GM21360 (cell line): Measurements from ENCODE around the gene SMIM35.
"Not testable (repeated sequence)": the region's sequence is repeated elsewhere in the genome, so short reads cannot be mapped to it uniquely, and the experiment has no call there.

ENCODE experiments used
- ATAC-seq: cut with Tn5 transposase; IDR thresholded peaks from one replicate; pipeline ENCODE4 v1.9.1; 2021; ENCODE audit warnings: mild to moderate bottlenecking, moderate library complexity; ENCODE audit not compliant: unreplicated experiment

Gene SMIM35

DNA sequence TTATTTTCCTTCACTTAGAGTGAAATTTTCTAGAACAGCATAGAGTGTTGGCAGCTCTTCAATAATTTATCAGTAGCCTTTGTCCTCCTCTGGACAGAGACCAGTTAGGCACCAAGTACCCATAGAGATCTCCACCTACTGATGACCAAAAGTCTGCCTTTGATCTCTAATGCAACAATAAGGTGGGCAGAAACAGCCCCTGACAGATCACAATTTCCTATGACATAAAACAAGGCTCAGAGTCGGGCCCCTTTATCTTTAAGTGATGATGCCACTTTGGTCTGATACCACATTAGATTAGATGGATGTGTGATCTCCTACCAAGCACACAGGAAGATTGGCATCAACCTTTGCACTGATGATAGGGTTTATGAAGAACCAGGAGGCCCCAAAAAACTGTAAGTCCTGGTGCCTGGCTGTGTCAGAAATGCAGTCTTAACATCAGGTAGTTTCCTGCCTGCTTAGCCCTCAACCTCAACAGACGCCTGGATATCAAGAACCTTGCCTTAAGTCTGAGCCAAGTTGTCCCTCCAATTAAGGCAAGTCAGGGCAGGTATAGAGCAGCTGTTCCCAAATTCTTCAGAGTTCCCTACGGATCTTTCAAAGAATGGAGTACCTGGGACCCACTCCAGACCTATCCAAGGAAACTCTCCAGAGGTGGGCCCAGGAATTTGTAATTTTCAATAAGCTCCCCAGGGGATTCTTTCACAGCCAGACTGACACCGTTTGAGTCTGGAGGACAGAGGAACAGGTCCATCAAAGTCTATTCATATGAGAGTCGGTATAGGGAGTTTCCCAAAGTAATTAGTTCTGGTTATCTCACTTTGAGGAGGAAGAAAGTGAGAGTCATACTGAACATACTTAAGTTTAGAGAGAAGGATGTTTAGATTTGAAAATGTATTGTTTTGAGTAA, 40.5 kb downstream of the SMIM35 start:
- no peak for ATAC-seq

DNA sequence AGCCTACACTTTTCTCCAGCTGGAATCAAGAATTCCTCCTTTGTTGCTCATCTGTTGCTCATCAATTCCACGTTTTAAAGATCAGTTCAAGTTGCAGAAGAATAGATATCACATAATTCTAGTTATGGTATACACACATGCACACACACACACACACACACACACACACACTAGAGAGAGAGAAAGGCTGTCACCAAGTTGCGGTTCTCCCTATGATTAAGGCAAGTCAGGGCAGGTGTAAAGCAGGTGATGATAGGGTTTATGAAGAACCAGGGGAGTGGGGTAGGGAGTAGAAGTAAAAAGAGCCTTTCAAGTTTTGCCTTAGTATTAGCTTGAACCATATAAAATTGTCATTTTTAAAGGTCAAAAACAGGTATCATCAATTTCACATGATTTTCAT, 41.6 kb downstream of the SMIM35 start:
- ATAC-seq = no peak

DNA sequence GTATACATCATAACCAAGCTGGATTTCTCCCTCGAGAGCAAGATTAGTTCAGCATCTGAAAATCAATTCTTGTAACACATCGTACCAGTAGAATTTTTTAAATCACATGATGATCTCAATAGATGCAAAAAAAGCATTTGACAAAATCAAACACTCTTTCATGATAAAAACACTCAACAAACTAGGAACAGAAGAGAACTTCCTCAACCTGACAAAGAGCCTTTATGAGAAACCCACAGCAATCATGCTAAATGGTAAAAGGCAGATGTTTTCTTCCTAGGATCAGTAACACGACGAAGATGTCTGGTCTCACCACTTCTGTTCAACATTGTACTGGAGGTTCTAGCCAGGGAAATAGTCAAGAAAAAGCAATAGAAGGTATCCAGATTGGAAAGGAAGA, 44.0 kb downstream of the SMIM35 start:
- ATAC-seq = no peak

DNA sequence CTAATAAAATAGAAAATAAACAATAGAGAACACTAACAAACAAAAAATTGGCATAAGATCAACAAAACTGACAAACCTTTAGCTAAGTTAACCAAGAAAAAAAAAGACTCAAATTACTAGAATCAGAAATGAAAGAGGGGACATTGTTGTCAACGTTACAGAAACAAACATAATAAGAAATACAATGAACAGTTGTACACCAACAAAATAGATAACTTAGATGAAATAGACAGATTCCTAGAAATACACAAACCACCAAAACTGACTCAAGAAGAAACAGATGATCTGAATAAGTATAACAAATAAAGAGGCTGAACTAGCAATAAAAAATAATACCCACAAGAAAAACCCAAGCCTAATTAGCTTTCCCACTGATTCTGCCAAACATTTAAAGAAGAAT, 44.6 kb downstream of the SMIM35 start:
- no peak for ATAC-seq

DNA sequence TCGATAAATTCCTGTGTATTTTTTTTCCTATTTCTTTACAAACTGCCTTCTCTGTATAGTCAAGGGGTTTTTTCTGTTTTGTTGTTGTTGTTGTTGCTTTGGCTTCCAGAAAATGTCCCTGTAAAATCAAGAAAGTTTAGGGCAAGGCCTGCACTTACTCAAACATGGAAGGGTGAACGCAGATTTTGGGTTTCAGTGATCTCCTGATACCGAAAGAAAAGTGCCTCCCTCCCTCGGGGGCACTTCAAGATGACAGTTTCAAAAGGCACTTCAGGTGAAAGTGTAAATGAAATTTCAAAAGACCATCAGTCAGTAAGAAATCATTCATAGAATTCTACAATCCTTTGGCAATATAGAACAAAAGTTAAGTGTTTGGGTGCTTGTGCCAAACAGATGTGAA, 53.3 kb downstream of the SMIM35 start:
- no peak for ATAC-seq

DNA sequence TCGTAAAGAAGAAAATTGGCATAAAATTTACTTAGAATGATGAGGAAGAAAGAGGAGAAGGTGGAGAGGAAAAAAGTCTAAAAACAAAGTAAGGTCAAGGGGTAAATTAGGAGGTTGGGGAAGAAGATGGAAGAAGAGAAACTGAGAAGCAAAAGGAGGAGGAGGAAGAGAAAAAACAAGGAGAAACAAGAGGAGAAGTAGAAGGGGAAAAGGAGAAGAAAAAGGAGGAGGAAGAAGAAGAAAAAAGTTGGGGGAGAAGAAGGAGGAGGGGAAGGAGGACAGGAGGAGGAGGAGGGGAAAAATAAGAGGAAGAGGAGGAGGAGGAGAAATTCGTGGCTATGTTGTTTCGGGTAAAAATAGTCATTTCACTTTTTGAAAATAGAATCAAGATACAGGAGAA, 58.1 kb downstream of the SMIM35 start:
- ATAC-seq = no peak

DNA sequence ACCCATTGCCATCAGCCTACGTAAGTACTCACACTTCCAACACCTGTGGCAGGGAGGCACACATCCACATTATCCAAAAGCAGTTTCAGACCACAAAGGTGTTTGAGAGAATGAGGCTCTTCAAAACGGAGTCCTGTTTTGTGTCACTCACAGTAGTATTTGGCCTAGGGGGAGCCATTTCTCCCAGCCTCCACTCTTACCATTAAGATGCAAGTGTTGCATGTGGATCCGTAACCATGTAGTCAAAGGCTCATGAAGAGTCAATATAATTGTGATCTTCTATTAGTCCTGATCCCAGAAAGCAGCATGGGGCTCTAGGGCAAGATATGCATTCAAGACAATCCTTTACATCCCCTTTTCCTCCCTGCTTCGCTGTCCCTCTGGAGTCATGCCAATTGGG, 59.1 kb downstream of the SMIM35 start:
- ATAC-seq = no peak

DNA sequence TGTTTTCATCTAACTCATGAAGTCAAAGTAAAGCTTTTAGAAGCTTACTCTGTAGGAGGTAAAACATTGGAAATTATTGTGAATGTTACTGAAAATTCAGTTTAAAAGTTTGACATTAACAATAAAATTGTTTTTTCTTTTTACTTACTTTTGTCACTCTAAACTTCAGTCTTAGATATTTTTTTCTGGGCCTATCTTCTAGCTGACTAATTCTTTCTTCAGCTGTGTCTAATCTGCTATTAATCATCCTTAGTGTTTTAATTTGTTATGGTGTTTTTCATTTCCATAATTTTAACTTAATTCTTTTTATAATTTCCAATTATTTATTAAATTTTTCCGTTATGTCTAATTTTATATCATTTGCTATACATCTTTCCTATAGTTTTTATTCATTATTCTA, 65.6 kb downstream of the SMIM35 start:
- no peak for ATAC-seq

DNA sequence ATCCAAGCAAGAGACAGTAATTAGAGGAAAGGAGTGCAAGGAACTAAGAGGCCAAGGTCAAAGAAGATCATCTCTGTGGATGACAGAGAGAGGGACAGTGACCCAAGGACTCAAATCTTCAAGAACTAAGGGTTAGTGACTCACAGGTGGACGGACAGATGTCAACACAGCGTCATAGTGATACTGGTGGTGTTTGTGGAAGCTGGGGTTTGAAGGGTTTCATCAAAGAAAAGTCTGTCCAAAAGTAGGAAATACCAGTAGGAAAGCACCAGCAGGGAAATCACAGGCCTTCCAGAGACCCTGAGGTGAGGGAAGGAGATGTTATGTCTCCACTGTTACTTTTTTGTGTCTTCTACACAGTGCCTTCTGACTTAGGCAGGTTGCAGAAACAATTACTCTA, 68.4 kb downstream of the SMIM35 start:
- ATAC-seq = no peak

DNA sequence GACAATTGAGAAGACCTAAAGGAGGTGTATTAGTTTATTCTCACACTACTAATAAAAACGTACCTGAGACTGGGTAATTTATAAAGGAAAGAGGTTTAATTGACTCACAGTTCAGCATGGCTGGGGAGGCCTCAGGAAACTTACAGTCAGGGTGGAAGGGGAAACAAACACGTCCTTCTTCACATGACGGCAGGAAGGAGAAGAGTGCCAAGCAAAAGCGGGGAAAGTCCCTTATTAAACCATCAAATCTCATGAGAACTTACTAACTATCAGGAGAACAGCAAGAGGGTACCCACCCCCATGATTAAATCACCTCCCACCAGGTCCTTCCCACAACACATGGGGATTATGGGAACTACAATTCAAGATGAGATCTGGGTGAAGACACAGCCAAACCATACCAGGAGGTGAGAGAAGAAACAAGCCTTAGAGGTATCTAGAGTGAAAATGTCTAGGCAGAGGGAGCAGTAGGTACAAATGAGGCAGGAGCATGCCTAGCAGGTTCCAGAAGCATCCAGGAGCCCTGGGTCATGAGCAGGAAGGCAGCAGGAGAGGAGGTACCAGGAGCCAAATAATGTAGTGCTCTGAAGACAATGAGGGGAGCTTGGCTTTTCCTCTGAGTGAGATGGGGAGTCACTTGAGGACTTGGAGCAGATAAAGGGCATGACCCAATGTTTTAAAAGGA, 69.0 kb downstream of the SMIM35 start:
- ATAC-seq = no peak

DNA sequence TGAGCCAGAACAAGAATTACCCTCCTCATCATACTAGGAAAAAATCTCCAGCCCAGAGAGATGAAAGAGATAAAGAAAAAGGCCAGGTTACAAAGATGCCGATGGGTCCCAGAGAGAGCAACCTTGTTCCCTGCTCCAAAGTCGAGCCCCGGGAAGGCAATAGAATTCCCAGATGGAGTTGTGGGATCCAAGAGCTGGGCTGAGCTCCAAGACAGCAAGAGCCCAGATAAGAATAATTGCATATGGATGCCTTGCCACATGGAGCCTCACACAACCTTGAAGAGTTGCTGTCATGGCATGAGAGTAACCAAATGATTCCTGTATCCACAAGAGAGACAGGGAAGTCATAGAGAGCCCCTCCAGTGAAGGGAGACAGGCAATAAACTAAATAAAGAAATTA, 69.7 kb downstream of the SMIM35 start:
- no peak for ATAC-seq

DNA sequence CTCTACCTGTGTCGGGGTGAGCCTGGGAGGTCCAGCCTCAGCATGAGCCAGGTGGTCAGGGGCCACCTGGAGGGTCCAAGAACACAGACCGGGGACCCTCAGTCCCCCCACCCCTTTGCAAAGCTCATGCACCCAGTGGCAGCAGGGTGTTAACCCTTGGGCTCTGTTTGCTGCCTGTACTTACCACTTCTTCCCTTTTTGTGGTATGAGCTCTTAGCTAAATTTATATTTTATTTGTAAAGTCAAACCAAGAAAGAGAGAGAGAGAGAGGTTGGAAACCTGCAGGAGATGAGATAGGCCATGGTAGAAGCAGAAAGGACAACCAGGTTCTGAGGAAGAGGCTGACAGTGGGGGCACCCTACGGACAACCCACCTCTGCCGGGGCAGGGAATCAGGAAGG, 70.7 kb downstream of the SMIM35 start:
- ATAC-seq = no peak

DNA sequence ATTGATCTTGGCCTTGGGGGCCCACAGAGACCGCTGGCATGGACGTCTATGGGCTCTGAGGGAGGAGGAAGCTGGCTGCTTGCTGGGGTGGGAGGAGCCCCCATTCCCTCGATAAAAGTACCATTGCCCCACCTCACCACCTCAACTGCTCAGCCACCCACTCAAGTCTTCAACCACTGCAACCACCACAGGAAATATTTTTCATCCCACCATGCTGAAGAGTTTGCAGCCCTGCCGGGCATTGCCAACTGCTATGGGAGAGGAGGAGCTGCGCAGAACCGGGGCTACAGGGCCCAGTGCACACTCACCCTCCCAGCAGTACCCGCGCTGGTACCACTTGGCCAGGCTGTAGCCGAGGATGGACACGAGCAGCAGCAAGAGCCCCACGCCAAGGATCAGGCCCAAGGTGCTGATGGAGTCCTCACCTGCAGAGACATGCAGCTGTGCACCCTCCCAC, 71.3 kb downstream of the SMIM35 start:
- ATAC-seq = no peak

DNA sequence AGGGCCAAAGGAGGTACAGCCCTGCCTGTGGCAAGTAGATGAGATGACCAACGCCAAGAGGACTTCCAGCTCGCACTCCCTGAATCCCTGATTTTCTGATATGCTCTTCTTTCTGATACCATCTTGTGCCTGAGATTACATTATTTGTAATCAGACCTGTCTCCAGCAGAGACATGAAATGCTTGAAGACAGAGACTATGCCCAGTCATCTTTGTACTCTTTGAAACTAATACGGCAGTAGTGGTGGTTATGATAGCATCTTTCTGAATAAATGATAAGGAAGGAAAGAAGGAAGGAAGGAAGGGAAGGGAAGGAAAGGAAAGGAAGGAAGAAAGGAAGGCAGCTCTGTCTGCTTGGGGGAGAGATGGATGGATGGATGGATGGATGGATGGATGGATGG, 72.7 kb downstream of the SMIM35 start:
- no peak for ATAC-seq

DNA sequence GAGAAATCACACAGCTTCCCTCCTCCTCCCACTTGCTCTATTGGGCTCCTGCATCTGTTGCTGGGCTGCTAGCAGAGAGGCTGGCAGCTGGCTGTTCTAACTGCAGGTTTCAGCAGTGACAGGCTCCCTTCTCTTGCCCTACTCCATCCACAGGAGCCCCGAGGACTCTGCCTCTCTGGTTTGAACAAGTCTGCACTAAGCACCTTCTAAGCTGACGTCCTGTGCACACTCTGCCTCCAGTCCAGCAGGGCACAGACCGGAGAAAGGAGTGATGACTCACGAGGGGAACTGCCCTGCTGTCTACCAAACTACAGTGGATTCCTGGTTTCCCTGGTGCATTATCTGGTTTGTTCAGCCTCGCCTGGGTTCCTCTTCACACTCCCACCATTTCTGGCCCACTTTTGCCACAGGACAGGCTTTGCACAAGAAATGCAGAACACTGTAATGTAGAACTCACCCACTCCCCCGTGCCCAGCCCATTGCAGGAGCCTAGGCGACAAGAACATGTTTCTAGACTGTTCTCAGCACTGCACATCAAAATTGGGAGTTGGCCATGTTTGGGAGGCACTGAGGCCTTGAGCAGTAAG, 74.6 kb downstream of the SMIM35 start:
- ATAC-seq = no peak

DNA sequence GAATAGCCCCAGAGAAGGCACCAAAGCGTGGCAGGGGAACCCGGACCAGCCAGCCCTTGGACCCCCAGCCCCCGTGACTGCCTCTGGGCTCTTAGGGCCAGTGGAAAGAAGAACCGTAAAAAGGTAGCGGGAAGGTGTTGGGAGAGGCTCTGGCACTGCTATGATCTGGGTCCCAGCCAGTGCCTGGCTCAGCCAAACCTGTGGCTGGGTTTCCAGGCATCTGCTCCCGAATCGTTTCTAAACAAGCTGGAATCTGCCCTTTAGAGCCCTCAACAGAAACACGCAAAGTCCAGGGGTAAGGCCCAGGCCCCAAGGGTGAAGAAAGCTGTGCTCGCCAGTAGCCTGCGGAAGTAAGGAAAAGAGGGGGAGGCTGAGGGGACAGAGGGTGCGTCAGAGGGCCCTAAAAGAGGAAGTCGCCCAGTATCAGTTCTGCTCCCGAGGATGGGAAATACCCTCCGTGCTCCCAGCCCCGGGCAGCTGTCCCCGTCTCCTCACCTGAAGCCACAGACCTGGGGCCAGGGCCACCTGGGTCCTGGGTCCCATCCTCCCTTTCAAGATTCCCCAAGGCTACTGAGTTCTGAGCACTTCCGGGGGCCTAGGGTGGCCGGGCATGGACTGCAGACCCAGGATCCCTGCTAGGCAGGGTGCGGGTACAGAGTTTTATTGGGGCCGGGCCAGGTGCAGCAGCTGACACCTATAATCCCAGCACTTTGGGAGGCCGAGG, 75.9 kb downstream of the SMIM35 start:
- ATAC-seq = peak; percentile 82

DNA sequence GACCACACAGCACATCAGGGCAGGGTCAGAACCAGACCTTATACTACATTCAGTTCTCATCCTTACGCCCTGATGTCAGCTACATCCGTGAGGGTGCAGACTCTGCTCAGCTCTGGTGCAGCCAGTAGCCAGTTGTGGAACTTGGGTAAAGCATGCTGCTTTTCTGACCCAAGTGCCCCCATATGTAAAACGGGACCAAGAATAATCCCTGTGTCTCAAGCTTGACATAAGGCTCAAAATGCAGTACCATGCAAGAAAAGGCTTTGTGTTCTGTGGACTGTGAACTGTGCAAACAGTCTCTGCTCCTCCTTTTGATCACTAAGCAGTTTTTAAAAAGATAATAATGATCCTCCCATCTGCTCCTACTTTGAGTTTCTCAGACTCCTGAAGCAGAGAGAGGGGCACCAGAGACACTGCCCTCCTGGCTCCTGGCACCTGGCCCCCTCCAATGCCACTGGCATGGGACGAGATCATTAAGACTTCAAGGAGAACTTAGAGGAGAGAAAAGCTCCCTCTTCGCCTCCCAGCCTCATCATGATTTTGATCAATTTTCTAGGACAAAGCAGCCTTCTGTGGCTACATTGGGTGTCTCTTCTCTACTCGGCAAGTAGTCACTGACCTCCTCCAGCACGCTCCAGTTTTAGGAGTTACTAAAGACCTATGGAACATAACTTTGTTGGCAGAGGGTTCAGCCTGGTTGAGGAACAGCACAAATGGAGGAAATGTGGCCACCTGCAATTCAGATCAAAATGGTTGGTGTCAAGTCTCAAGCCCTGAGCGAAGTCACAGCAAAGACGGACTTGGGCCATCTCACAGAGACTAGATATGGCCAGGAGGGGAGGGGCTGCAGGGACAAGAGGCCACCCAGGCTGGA, 76.7 kb downstream of the SMIM35 start:
- no peak for ATAC-seq

DNA sequence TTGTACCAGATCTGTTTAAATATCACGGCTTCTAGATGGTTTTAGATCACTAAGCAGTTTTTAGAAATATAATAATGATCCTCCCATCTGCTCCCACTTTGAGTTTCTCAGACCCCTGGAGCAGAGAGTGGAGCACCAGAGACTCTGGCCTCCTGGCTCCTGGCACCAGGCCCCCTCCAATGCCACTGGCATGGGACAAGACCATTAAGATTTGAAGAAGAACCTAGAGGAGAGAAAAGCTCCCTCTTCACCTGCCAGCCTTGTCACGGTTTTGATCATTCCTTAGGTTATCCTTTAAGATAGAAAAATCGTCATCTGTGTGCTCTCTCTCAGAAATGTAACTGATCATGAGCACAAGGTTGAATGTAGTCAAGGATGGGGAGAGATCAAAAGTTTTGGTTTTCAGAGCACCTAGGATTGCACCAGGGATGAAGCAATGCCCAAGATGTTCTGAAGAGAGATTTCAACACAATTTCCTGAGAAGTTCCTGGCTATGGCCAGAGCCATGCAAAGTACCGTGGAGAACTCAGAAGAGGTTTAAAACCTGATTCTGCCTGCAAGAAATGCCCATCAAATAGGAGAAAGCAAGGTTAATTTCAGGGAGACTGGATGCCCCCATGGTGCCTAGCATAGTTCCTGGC, 78.4 kb downstream of the SMIM35 start:
- no peak for ATAC-seq

DNA sequence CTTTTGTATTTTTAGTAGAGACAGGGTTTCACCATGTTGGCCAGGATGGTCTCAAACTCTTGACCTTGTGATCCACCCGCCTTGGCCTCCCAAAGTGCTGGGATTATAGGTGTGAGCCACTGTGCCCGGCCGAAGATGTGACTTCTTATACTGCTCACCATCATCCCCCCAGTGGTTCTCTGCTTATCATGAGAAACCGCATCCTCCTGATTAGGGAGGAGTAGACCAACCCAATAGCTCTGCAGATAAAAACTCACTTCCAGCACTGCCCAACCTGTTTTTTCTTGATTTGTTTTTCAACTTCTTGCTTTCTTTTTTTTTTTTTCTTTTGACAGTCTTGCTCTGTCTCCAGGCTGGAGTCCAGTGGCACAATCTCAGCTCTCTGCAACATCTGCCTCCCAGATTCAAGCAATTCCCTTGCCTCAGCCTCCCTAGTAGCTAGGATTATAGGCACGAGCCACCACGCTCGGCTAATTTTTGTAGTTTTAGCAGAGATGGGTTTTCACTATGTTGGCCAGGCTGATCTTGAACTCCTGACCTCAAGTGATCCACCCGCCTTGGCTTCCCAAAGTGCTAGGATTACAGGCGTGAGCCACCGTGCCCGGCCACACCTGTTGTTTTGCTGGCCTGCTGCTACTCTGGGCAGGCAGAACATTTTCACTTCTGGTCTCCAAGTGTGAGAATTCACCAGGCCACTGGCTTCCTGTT, 79.0 kb downstream of the SMIM35 start:
- not testable (repeated sequence) for ATAC-seq
